ENCODE data around the gene DOCK4. TPM values are rescaled to one million over a fixed set of nuclear protein-coding genes. Genes with fewer than 3 reads are reported as not detected.

DOCK4 gene
- total RNA-seq, 4 donors from 2014 or later = 9.9 to 30.9 (median 13.7) TPM

DNA sequence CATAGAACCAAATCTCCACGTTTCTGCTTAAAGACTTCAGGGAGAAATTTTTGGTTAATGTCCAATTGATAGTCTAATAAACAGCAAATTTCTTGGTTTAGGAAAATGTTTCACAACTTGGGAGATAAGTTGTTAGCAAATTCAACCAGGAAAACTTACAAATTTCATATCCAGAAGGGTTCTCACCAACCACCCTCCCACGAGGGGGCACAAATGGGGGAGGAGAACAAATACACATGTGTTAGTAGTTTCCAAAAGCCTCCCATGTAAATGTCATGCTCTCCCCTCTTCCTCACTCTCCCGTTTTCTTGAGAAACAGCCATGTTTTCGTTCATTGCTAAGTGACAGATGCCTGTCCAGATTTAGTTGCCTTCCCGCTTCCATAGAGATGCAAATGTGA is 10.5 kb downstream of the DOCK4 start:
- TF ChIP-seq, protein P1, sequence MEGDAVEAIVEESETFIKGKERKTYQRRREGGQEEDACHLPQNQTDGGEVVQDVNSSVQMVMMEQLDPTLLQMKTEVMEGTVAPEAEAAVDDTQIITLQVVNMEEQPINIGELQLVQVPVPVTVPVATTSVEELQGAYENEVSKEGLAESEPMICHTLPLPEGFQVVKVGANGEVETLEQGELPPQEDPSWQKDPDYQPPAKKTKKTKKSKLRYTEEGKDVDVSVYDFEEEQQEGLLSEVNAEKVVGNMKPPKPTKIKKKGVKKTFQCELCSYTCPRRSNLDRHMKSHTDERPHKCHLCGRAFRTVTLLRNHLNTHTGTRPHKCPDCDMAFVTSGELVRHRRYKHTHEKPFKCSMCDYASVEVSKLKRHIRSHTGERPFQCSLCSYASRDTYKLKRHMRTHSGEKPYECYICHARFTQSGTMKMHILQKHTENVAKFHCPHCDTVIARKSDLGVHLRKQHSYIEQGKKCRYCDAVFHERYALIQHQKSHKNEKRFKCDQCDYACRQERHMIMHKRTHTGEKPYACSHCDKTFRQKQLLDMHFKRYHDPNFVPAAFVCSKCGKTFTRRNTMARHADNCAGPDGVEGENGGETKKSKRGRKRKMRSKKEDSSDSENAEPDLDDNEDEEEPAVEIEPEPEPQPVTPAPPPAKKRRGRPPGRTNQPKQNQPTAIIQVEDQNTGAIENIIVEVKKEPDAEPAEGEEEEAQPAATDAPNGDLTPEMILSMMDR (IDR thresholded peaks at IDR 0.05) = no peak
- no peak for TF ChIP-seq POLR2A (IDR thresholded peaks at IDR 0.05)
- H3K27me3 ChIP-seq = no peaks in the 10 kb centered on the region
- H3K4me1 ChIP-seq = peaks cover 0 to 17% (median 3%) of the 10 kb centered on the region in 3 donors
- peaks cover 0 to 7% (median 0%) of the 10 kb centered on the region in 3 donors for H3K9me3 ChIP-seq
- DNase-seq = no peak
- WGBS, 2 donors = 58 to 67% methylated on average over 5 of the region's 5 CpGs
- no peak overlapping the region for H3K27ac ChIP-seq
- intact Hi-C loops (cut with DNase I) = loop anchor here (10.0 kb wide), 1 partner anchor 431 kb away; no protein-coding TSS in a partner anchor
- no peak overlapping the region for H3K4me3 ChIP-seq
- no peaks in the 10 kb centered on the region for H3K36me3 ChIP-seq

- H3K4me1 ChIP-seq = peaks cover 0 to 13% (median 3%) of the 10 kb centered on the region in 3 donors
- DNase-seq = no peak
- H3K36me3 ChIP-seq = no peaks in the 10 kb centered on the region
- H3K4me3 ChIP-seq = no peak overlapping the region
- H3K27me3 ChIP-seq = no peaks in the 10 kb centered on the region
- intact Hi-C loops (cut with DNase I) = loop anchor here (10.0 kb wide), 1 partner anchor 429 kb away; no protein-coding TSS in a partner anchor
- H3K9me3 ChIP-seq = peaks cover 0 to 7% (median 0%) of the 10 kb centered on the region in 3 donors
- H3K27ac ChIP-seq = no peak overlapping the region
- TF ChIP-seq, protein P1 (IDR thresholded peaks at IDR 0.05) = no peak
- TF ChIP-seq POLR2A (IDR thresholded peaks at IDR 0.05) = no peak
Measured at GRCh38 chr7:112193915-112194502, 12.2 kb downstream of the DOCK4 start.

DNA sequence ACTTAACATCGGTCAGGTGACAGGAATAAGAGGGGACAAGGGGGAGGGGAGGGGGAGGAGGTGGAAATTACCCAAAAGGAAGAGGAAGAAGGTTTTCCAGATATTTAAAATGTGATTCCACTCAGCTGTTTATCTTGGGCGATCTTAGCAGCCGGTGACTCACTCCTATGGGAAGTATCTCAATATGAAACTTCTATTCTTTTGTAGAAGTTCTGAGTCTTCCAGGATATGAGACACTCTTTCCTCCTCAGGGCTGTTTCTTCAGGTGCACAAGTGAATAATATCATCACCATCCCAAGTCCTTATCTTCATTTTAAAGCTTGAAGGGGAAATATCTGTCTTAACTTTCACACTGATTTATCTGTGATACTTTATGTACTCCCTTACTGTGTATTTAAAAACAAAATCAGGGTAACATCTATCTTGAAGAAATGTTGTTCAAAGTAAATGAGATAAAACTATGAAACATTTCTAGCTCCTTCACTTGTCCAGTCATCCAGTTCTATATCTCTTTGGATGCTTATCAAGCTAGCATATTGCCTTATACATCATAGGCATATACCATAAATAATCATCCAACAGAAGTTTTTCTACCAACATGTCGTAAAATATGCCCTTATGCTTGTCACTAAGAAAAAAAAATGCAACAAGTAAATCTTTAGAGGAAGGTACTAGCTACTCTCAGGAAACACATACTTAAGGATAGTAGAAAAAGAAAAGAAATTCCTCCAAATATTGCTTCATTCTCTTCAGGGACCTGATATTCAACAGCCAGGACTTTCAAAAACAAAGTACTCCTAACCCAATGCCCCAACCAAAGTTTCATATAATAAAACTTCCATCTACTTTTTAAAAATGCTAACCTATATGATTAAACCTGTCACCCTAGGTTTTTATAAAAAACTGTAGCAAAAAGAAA is 13.7 kb downstream of the DOCK4 start:
- peaks cover 0 to 7% (median 0%) of the 10 kb centered on the region in 3 donors for H3K9me3 ChIP-seq
- no peaks in the 10 kb centered on the region for H3K36me3 ChIP-seq
- no peak overlapping the region for H3K4me3 ChIP-seq
- no peak for DNase-seq
- peaks cover 0 to 10% (median 3%) of the 10 kb centered on the region in 3 donors for H3K4me1 ChIP-seq
- H3K27me3 ChIP-seq = no peaks in the 10 kb centered on the region
- H3K27ac ChIP-seq = peak overlapping the region in 3 of 4 donors; percentile 0 to 40 (median 30)
- TF ChIP-seq, protein P1 (IDR thresholded peaks at IDR 0.05) = no peak
- no peak for TF ChIP-seq POLR2A (IDR thresholded peaks at IDR 0.05)
- WGBS, 2 donors = 41 to 48% methylated on average over 4 of the region's 4 CpGs
- intact Hi-C loops (cut with DNase I) = loop anchor here (10.0 kb wide), 1 partner anchor 428 kb away; no protein-coding TSS in a partner anchor

DNA sequence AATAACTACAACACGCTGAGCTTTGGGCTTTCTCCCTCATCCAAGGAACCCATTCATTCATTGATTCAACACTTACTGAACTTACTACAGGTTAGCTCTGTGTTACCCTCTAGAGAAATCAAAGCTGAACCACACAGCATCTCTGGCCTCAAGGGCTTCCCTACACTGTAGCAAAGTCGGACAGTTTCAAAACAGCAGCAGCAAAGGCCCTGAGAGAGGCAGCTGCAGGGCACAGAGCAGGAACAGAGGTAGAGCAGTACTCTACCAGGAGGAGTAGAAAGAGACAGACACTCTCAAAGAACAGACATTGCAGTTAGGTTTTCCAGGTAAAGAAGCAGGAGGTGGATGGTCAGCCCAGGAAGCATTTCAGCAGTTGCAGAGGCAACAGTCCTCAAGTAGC is 16.1 kb downstream of the DOCK4 start:
- Histone ChIP-seq H3K4me3 (no peak overlapping the region), H3K4me1 (peaks cover 0 to 20% (median 3%) of the 10 kb centered on the region in 3 donors), H3K27me3 (no peaks in the 10 kb centered on the region), H3K27ac (no peak overlapping the region), H3K9me3 (peaks cover 0 to 7% (median 0%) of the 10 kb centered on the region in 3 donors), H3K36me3 (no peaks in the 10 kb centered on the region)
- no peak for DNase-seq
- intact Hi-C loops (cut with DNase I) = loop anchor here (10.0 kb wide), 1 partner anchor 425 kb away; no protein-coding TSS in a partner anchor
- WGBS, 2 donors = 90% methylated on average over 2 of the region's 2 CpGs; no CpG with 5 or more reads in 1 of the 2 donors
- TF ChIP-seq, protein P1 (IDR thresholded peaks at IDR 0.05) = no peak
- no peak for TF ChIP-seq POLR2A (IDR thresholded peaks at IDR 0.05)

All from esophagus squamous epithelium (tissue), 5 donors.